ENCODE measurements around the gene NUDT1.

NUDT1 gene

DNA sequence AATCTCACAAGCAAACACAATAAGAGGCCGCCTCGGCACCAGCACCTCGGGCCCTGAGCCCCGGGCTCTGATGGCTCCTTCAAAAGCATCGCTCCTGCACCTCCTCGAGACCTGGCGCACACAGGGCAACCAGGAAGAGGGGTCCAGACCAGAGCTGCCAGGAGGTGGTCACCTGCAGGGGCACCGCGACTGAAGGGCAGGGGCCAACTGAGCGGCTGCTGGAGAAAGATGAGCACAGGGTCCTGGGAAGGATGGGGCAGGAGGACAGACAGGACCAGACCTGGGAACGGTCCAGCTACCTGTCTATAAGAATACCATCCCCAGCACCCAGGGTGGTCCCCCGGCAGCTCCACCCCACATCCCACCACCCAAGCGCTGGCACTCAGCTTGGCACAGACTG is 30.1 kb upstream of the NUDT1 start:
- no peak overlapping the region for H3K4me3 ChIP-seq (ENCODE audit: control insufficient read depth, low read depth, low read length)
- no peak for DNase-seq (ENCODE audit: low read depth)
- no peak for TF ChIP-seq CTCF (IDR thresholded peaks at IDR 0.05; ENCODE audit: control insufficient read depth, insufficient read depth, low read depth, low read length, missing control alignments)

DNA sequence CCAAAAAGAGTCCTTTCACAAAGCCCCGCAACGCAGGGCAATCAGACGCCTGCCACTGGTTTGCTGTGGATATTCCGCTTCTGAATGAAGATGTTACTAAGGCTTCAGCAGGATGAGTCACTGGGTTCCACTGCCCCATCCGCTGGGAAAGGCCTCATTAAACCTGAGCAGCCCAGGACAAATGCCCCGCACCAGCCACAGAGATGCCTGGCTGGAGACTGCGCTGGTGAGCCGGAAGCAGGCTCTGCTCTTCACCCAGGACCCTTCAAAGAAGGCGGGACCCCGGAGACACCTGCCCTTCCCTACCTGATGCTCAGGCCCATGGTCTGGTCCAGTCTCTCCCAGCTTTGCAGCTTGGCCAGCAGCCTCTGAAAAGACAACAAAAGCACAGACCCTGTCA is 29.1 kb upstream of the NUDT1 start:
- no peak for TF ChIP-seq CTCF (IDR thresholded peaks at IDR 0.05; ENCODE audit: control insufficient read depth, insufficient read depth, low read depth, low read length, missing control alignments)
- no peak overlapping the region for H3K4me3 ChIP-seq (ENCODE audit: control insufficient read depth, low read depth, low read length)
- DNase-seq (ENCODE audit: low read depth) = no peak

GRCh38 chr7:2213551-2214215 is 28.3 kb upstream of the NUDT1 start:
- no peak overlapping the region for H3K4me3 ChIP-seq (ENCODE audit: control insufficient read depth, low read depth, low read length)
- DNase-seq (ENCODE audit: low read depth) = no peak
- no peak for TF ChIP-seq CTCF (IDR thresholded peaks at IDR 0.05; ENCODE audit: control insufficient read depth, insufficient read depth, low read depth, low read length, missing control alignments)

- TF ChIP-seq CTCF (IDR thresholded peaks at IDR 0.05; ENCODE audit: control insufficient read depth, insufficient read depth, low read depth, low read length, missing control alignments) = no peak
- DNase-seq (ENCODE audit: low read depth) = no peak
- H3K4me3 ChIP-seq (ENCODE audit: control insufficient read depth, low read depth, low read length) = no peak overlapping the region
Observed at GRCh38 chr7:2214636-2215035, 27.4 kb upstream of the NUDT1 start.

GRCh38 chr7:2215851-2216250 is 26.2 kb upstream of the NUDT1 start:
- DNase-seq (ENCODE audit: low read depth) = no peak
- no peak overlapping the region for H3K4me3 ChIP-seq (ENCODE audit: control insufficient read depth, low read depth, low read length)
- TF ChIP-seq CTCF (IDR thresholded peaks at IDR 0.05; ENCODE audit: control insufficient read depth, insufficient read depth, low read depth, low read length, missing control alignments) = no peak

DNA sequence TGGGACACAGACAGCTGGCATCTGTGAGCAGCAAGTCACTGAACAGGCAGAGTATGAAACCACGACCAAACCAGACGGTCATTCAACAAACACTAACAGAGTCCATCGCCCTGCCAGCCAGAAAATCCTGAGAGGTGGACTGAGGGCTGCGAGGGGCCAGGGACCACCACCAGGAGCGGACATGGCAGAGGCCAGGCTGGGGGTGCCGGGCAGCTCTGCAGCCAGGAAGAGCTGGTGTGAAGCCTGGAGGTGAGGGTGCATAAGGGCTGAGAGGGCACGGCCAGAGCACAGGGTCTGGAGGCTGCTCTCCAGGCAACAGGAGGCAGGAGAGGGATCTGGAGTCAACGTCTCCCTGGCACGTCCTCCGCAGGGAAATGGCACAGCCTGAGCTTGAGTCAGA is 24.8 kb upstream of the NUDT1 start:
- H3K4me3 ChIP-seq (ENCODE audit: control insufficient read depth, low read depth, low read length) = no peak overlapping the region
- DNase-seq (ENCODE audit: low read depth) = no peak
- TF ChIP-seq CTCF (IDR thresholded peaks at IDR 0.05; ENCODE audit: control insufficient read depth, insufficient read depth, low read depth, low read length, missing control alignments) = no peak

Measured in AG09309 (cell line).